Body of pancreas (tissue), 4 donors: ENCODE data around the gene ARHGAP6. TPM values are rescaled to one million over a fixed set of nuclear protein-coding genes. Genes with fewer than 3 reads are reported as not detected.
A peak's percentile ranks its signal among the peaks of the same experiment; 100 is the strongest.

ENCODE experiments used
- ATAC-seq: fragments of 150-250 bp; one replicate; pipeline ENCODE4 v1.9.1; 2016
- DNase-seq, 4 donors: peaks; one replicate each; pipeline ENCODE4 v3.0.0-alpha.2; 2019
- H3K27ac ChIP-seq, 4 donors: fragments of 200-600 bp; sonication (generic); 1 replicate in 3 of 4; 2 replicates in 1 of 4; pipeline versions ENCODE4 v1.5.1 to v1.6.1; 2016 to 2019; ENCODE audit warnings: mild to moderate bottlenecking in 1 of 4, mixed read lengths in 1 of 4, moderate library complexity in 1 of 4
- H3K27me3 ChIP-seq, 2 donors: fragments of 200-600 bp; sonication (generic); one replicate each; pipeline ENCODE4 v1.6.0; 2016; ENCODE audit warnings: mild to moderate bottlenecking in 1 of 2
- H3K36me3 ChIP-seq, 2 donors: fragments of 200-600 bp; sonication (generic); replicated peaks in 1 of 2; 2 replicates each; pipeline ENCODE4 v1.5.1; 2016; ENCODE audit warnings: low read depth in 2 of 2; ENCODE audit not compliant: insufficient read depth in 1 of 2
- H3K4me1 ChIP-seq: fragments of 200-600 bp; sonication (generic); one replicate; pipeline ENCODE4 v1.6.0; 2016
- H3K4me3 ChIP-seq, 2 donors: fragments of 200-600 bp; sonication (generic); 1 replicate in 1 of 2; 2 replicates in 1 of 2; pipeline ENCODE4 v1.5.1; 2016 to 2019
- H3K9me3 ChIP-seq, 3 donors: fragments of 200-600 bp; sonication (generic); 1 replicate in 2 of 3; 2 replicates in 1 of 3; pipeline ENCODE4 v1.5.1; 2016
- POLR2A ChIP-seq, 3 donors: fragments of 450-650 bp; IDR thresholded peaks; one replicate each; pipeline ENCODE4 v1.6.1; 2016; ENCODE audit warnings: antibody characterized with exemption in 3 of 3, mild to moderate bottlenecking in 2 of 3
- WGBS, 2 donors: methylation state at CpG; one replicate each; pipeline ENCODE4 v1.1.5; 2017; 5-methylcytosine and 5-hydroxymethylcytosine counted together
- intact Hi-C: fragments of 100-400 bp; cut with DNase I; formaldehyde crosslinking; loops from one replicate; pipeline ENCODE4 v1.15.1; 2023
- total RNA-seq, 2 donors: library from RNA; depleted of rRNA; stranded (reverse); fragments of >200 nt; gene quantifications; one replicate each; pipeline ENCODE4 v1.1.0, GENCODE V29; 2016
- TF ChIP-seq, protein P1 (sequence below), 7 experiments: fragments of 450-650 bp in 4 of 7; fragments of 200-600 bp in 3 of 7; sonication (generic) in 3 of 7; IDR thresholded peaks; one replicate each; pipeline ENCODE4 v1.5.1; 2016 to 2019; ENCODE audit warnings: antibody characterized with exemption in 7 of 7

ARHGAP6 gene
- total RNA-seq, 2 donors from 2014 or later: 2.3 to 10.9 TPM

DNA sequence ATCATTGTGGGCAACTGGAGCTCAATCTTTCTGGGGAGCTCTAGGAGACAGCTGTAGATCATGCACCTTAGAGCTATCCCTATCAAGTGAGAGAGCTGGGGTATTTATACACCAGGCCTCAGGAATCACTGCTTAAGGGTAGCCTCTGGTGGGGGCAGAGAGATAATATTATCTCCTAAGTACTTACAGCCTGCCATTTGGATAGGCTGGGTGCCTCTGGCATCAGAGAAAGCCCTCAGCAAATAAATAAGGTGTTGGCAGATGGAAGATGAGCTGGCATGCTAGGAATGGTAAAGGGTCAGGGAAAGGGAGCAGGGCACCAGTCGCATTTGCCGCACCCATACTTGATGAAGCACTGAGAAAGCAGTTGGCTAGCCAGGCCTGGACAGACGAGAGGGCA lies 478.7 kb downstream of the ARHGAP6 start:
- Histone ChIP-seq H3K27ac (no peak overlapping the region), H3K27me3 (no peaks in the 10 kb centered on the region), H3K4me1 (no peaks in the 10 kb centered on the region), H3K36me3 (no peaks in the 10 kb centered on the region), H3K4me3 (no peak overlapping the region), H3K9me3 (no peaks in the 10 kb centered on the region)
- WGBS, 2 donors: 94 to 95% methylated on average over 3 of the region's 3 CpGs
- ATAC-seq (no peak), DNase-seq (no peak)
- intact Hi-C loops: no loop called here
- no peak for TF ChIP-seq POLR2A (IDR thresholded peaks at IDR 0.05)
- TF ChIP-seq, protein P1, sequence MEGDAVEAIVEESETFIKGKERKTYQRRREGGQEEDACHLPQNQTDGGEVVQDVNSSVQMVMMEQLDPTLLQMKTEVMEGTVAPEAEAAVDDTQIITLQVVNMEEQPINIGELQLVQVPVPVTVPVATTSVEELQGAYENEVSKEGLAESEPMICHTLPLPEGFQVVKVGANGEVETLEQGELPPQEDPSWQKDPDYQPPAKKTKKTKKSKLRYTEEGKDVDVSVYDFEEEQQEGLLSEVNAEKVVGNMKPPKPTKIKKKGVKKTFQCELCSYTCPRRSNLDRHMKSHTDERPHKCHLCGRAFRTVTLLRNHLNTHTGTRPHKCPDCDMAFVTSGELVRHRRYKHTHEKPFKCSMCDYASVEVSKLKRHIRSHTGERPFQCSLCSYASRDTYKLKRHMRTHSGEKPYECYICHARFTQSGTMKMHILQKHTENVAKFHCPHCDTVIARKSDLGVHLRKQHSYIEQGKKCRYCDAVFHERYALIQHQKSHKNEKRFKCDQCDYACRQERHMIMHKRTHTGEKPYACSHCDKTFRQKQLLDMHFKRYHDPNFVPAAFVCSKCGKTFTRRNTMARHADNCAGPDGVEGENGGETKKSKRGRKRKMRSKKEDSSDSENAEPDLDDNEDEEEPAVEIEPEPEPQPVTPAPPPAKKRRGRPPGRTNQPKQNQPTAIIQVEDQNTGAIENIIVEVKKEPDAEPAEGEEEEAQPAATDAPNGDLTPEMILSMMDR (IDR thresholded peaks at IDR 0.05): no peak

DNA sequence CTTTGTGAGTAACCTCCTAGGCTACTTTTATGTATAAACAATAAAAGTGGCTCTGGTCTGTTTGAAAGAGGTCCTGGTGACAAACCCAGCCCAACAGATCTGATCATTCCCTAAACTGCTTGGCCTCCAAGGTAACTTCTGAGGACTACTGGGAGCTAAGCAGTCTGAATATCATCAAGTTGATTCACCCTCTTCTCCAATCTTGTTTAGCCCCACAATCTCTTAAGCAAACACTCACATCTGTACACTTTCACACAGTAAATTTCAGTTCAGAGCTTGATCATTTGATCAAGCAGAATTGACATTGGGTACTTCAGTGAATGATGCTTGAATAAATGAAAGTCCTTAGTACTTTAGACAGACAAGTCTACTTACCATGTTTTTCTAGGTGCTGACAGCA lies 479.9 kb downstream of the ARHGAP6 start:
- no peaks in the 10 kb centered on the region for H3K27me3 ChIP-seq
- no peaks in the 10 kb centered on the region for H3K9me3 ChIP-seq
- TF ChIP-seq, protein P1 (IDR thresholded peaks at IDR 0.05): no peak
- TF ChIP-seq POLR2A (IDR thresholded peaks at IDR 0.05): no peak
- intact Hi-C loops: no loop called here
- H3K4me3 ChIP-seq: no peak overlapping the region
- H3K4me1 ChIP-seq: no peaks in the 10 kb centered on the region
- ATAC-seq (peak; percentile 66), DNase-seq (peak in 1 of 4 donors; percentile 2)
- H3K27ac ChIP-seq: no peak overlapping the region
- H3K36me3 ChIP-seq: no peaks in the 10 kb centered on the region

DNA sequence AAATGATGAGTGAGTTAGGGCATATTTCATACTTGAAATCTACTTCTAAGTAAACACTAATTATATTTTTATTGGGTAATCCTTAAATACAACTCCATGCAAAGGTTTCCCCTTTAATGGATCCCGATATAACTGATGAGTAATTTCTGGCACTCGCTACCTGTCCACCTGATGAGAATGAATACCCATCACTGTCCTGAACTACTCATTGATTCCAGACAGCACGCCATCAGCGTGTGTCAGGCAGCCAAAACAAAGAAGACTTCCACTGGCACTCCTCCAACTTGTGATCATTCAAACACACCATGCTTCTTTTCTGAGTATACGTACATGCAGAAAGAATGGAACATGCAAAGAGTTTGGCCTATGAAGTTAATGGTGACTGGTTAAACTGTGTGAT lies 485.1 kb downstream of the ARHGAP6 start:
- ATAC-seq (no peak), DNase-seq (no peak)
- WGBS, 2 donors: 65 to 70% methylated on average over 5 of the region's 5 CpGs
- H3K4me3 ChIP-seq: no peak overlapping the region
- H3K4me1 ChIP-seq: no peaks in the 10 kb centered on the region
- intact Hi-C loops: no loop called here
- H3K27me3 ChIP-seq: no peaks in the 10 kb centered on the region
- no peaks in the 10 kb centered on the region for H3K9me3 ChIP-seq
- no peak overlapping the region for H3K27ac ChIP-seq
- TF ChIP-seq, protein P1 (IDR thresholded peaks at IDR 0.05): no peak
- TF ChIP-seq POLR2A (IDR thresholded peaks at IDR 0.05): no peak
- no peaks in the 10 kb centered on the region for H3K36me3 ChIP-seq

DNA sequence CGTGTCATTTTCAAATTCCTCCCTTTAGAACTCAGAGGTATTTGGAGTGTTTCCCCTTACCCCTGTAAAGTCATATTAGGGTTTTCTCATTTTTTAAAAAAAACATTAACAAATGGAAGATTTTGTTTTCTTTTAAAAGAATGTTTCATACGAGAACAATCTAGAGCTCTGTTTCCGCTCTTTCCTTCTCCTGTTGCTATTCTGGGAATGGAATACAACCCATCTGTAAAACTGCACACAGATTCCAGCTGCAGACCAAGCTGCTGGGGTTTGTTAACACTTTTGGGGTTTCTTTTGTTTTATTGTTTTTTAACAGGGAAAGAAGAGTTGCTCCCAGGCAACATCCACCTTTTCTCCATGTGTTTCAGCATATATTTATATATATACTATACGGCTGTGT lies 493.3 kb downstream of the ARHGAP6 start:
- H3K9me3 ChIP-seq: no peaks in the 10 kb centered on the region
- no peak for ATAC-seq
- DNase-seq: no peak
- no peak overlapping the region for H3K27ac ChIP-seq
- no peaks in the 10 kb centered on the region for H3K27me3 ChIP-seq
- no peaks in the 10 kb centered on the region for H3K4me1 ChIP-seq
- TF ChIP-seq, protein P1 (IDR thresholded peaks at IDR 0.05): no peak
- TF ChIP-seq POLR2A (IDR thresholded peaks at IDR 0.05): no peak
- 78 to 92% methylated on average over 4 of the region's 4 CpGs for WGBS, 2 donors
- intact Hi-C loops: no loop called here
- H3K4me3 ChIP-seq: no peak overlapping the region
- no peaks in the 10 kb centered on the region for H3K36me3 ChIP-seq

DNA sequence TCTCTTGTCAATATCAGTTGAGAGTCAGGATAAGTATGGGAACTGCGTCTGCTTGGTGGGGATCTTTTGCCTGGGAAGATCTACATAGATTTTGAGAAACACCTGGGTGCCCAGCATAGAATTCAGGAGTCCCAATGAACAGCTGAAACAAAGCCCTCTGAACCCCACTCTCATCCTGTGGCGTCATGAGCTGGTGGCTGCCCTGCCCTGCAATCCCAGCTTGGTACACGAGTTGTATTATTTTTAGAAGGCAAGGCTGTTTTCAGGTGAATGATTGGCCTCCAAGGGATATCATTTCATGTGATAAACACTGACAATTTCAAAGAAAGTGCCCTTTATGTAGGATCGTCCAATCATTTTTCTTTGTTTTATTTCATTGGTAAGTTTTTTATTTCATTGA lies 493.8 kb downstream of the ARHGAP6 start:
- no peak for ATAC-seq
- H3K4me3 ChIP-seq: no peak overlapping the region
- H3K27ac ChIP-seq: no peak overlapping the region
- H3K4me1 ChIP-seq: no peaks in the 10 kb centered on the region
- H3K27me3 ChIP-seq: no peaks in the 10 kb centered on the region
- no peak for DNase-seq
- intact Hi-C loops: no loop called here
- H3K9me3 ChIP-seq: no peaks in the 10 kb centered on the region
- H3K36me3 ChIP-seq: no peaks in the 10 kb centered on the region
- TF ChIP-seq, protein P1 (IDR thresholded peaks at IDR 0.05): no peak
- no peak for TF ChIP-seq POLR2A (IDR thresholded peaks at IDR 0.05)
- 56 to 66% methylated on average over 3 to 4 of the region's 4 CpGs for WGBS, 2 donors
